K562 (cell line): ENCODE results near the gene ADAM15. TPM values are rescaled to one million over a fixed set of nuclear protein-coding genes. Genes with fewer than 3 reads are reported as not detected.

Experiments used
- ATAC-seq: fragments of 200-7000 bp; cut with Tn5 transposase; 3 replicates; pipeline ENCODE4 v1.9.1; 2020; ENCODE audit warnings: moderate library complexity
- BruUV-seq: library from RNA; stranded (reverse); fragments of 400-500 nt; replicated peaks from 2 replicates; lab custom pipeline; 2021; lab: Mats Ljungman, UMichigan
- CTCF ChIA-PET: fragments of 300-600 bp; formaldehyde crosslinking; extraction: SDS; loops from one replicate; lab custom pipeline; 2021; ENCODE audit warnings: low intra/inter-chr PET ratio; lab: Yijun Ruan, JAX
- POLR2A ChIA-PET: fragments of 300-600, 350-650 bp; sonication (Branson Sonifier 250); formaldehyde crosslinking; extraction: SDS; loops from one replicate; lab custom pipeline; 2021; ENCODE audit warnings: antibody characterized with exemption, inconsistent platforms; lab: Yijun Ruan, JAX
- DNase-seq, 4 experiments: peaks; one replicate each; pipeline versions ENCODE4 v3.0.0 to v3.0.0-alpha.2; 2011 to 2018; ENCODE audit warnings: low spot score in 3 of 4, mixed read lengths in 3 of 4; ENCODE audit errors: extremely low read depth in 1 of 4
- FAIRE-seq: peaks from 2 replicates; lab custom pipeline; 2011; peaks lifted over from hg19 to GRCh38; lab: Jason Lieb, UNC
- H2AFZ ChIP-seq: 2 replicates; pipeline ENCODE4 v1.6.0; 2011; ENCODE audit warnings: low read depth, low read length, control low read depth, inconsistent platforms
- H3K27ac ChIP-seq: fragments of 200-600 bp; 3 replicates; pipeline ENCODE4 v1.8.0; 2011; ENCODE audit warnings: low read depth, mild to moderate bottlenecking, control low read depth, inconsistent platforms, low read length, moderate library complexity, mixed read lengths; ENCODE audit errors: extremely low read depth
- H3K27me3 ChIP-seq, 2 experiments: fragments of 300-600 bp in 1 of 2; 2 replicates in 1 of 2; 3 replicates in 1 of 2; pipeline versions ENCODE4 v1.6.0 to v1.8.0; 2011; ENCODE audit warnings: inconsistent platforms in 2 of 2, low read length in 2 of 2, mild to moderate bottlenecking in 1 of 2, mixed read lengths in 1 of 2, moderate library complexity in 1 of 2; ENCODE audit not compliant: control insufficient read depth in 2 of 2, insufficient read depth in 2 of 2
- H3K36me3 ChIP-seq: fragments of 300-600 bp; 3 replicates; pipeline ENCODE4 v1.8.0; 2011; ENCODE audit warnings: mild to moderate bottlenecking, low read length, inconsistent platforms; ENCODE audit not compliant: control insufficient read depth, insufficient read depth
- H3K4me1 ChIP-seq, 2 experiments: fragments of 200-600 bp in 1 of 2; replicated peaks in 1 of 2; 2 replicates in 1 of 2; 3 replicates in 1 of 2; pipeline versions ENCODE4 v1.5.1 to v1.8.0; 2011; ENCODE audit warnings: inconsistent platforms in 2 of 2, low read length in 2 of 2, mild to moderate bottlenecking in 1 of 2, mixed read lengths in 1 of 2, moderate library complexity in 1 of 2; ENCODE audit not compliant: control insufficient read depth in 2 of 2, insufficient read depth in 2 of 2
- H3K4me2 ChIP-seq: 2 replicates; pipeline ENCODE4 v1.6.1; 2011; ENCODE audit warnings: low read length, control low read depth, inconsistent platforms, mixed read lengths; ENCODE audit not compliant: insufficient read depth
- H3K4me3 ChIP-seq: fragments of 200-600 bp; sonication (generic), shearing (Covaris generic); 2 replicates; pipeline ENCODE4 v1.5.1; 2016; ENCODE audit warnings: control low read depth, inconsistent platforms
- H3K79me2 ChIP-seq: fragments of 200-600 bp; 3 replicates; pipeline ENCODE4 v1.8.0; 2011; ENCODE audit warnings: low read length, inconsistent platforms; ENCODE audit not compliant: control insufficient read depth, insufficient read depth
- H3K9ac ChIP-seq, 2 experiments: 2 replicates each; pipeline versions ENCODE4 v1.6.0 to v1.6.1; 2011; ENCODE audit warnings: low read depth in 2 of 2, low read length in 2 of 2, control low read depth in 1 of 2, inconsistent platforms in 1 of 2, mild to moderate bottlenecking in 1 of 2, mixed read lengths in 1 of 2; ENCODE audit not compliant: insufficient read depth in 1 of 2
- H3K9me1 ChIP-seq: one replicate; pipeline ENCODE4 v1.6.0; 2011; ENCODE audit warnings: inconsistent platforms, mild to moderate bottlenecking, low read length, moderate library complexity; ENCODE audit not compliant: control insufficient read depth, insufficient read depth
- H3K9me3 ChIP-seq: replicated peaks from 2 replicates; pipeline ENCODE4 v1.5.1; 2011; ENCODE audit warnings: low read depth, low read length, inconsistent platforms; ENCODE audit not compliant: control insufficient read depth, insufficient read depth
- H4K20me1 ChIP-seq: replicated peaks from 2 replicates; pipeline ENCODE4 v1.6.1; 2011; ENCODE audit warnings: low read length, inconsistent platforms, mixed read lengths; ENCODE audit not compliant: control insufficient read depth, insufficient read depth
- ATF4 ChIP-seq: fragments of 450-650 bp; formaldehyde crosslinking; IDR thresholded peaks from 2 replicates; pipeline ENCODE4 v1.4.0; 2022; ENCODE audit warnings: mild to moderate bottlenecking, moderate library complexity
- HNRNPK ChIP-seq: fragments of 200-400 bp; formaldehyde crosslinking; IDR thresholded peaks from one replicate; pipeline ENCODE4 v1.6.1; 2018; ENCODE audit warnings: mild to moderate bottlenecking, low read depth, low read length; ENCODE audit not compliant: poor library complexity, severe bottlenecking
- HSF4 ChIP-seq: fragments of 250-450 bp; sonication (Bioruptor Pico); IDR thresholded peaks from 2 replicates; pipeline ENCODE4 v2.1.2; 2022; ENCODE audit warnings: mild to moderate bottlenecking, moderate library complexity, borderline replicate concordance
- KAT7 ChIP-seq: sonication (generic); formaldehyde crosslinking; IDR thresholded peaks from 2 replicates; pipeline ENCODE4 v1.8.0; 2022; ENCODE audit warnings: missing genetic modification reagents, mild to moderate bottlenecking, borderline replicate concordance
- KAT8 ChIP-seq: fragments of 450-650 bp; IDR thresholded peaks from 2 replicates; pipeline ENCODE4 v1.6.1; 2016; ENCODE audit warnings: low read depth, mild to moderate bottlenecking
- NFATC3 ChIP-seq: fragments of 450-650 bp; IDR thresholded peaks from 2 replicates; pipeline ENCODE4 v1.6.1; 2017; ENCODE audit warnings: mild to moderate bottlenecking
- RAD51 ChIP-seq: fragments of 450-650 bp; IDR thresholded peaks from 2 replicates; pipeline ENCODE4 v1.7.1; 2016; ENCODE audit warnings: low read depth, mild to moderate bottlenecking, borderline replicate concordance
- TBP ChIP-seq: optimal IDR thresholded peaks from 2 replicates; pipeline ENCODE3; 2011; ENCODE audit warnings: low read depth, low read length, improper control_type of control experiment
- TSC22D4 ChIP-seq: fragments of 450-650 bp; IDR thresholded peaks from 2 replicates; pipeline ENCODE4 v1.6.1; 2016; ENCODE audit warnings: missing genetic modification characterization, missing biosample characterization, control low read depth
- ZBTB33 ChIP-seq: sonication (generic); formaldehyde crosslinking; IDR thresholded peaks from 2 replicates; pipeline ENCODE4 v1.8.1; 2023; ENCODE audit warnings: mild to moderate bottlenecking, missing genetic modification reagents
- ZBTB43 ChIP-seq: sonication (generic); formaldehyde crosslinking; IDR thresholded peaks from 2 replicates; pipeline ENCODE4 v1.8.0; 2023; ENCODE audit warnings: mild to moderate bottlenecking, missing genetic modification reagents
- ZNF551 ChIP-seq: fragments of 250-450 bp; sonication (Bioruptor Pico); IDR thresholded peaks from 2 replicates; pipeline ENCODE4 v1.5.0; 2021; ENCODE audit warnings: mild to moderate bottlenecking, moderate library complexity
- WGBS: fragments of 100-300 bp; shearing (Covaris generic); methylation state at CpG from one replicate; pipeline ENCODE4 v1.1.6; 2016; ENCODE audit warnings: low coverage, mixed read lengths; ENCODE audit not compliant: insufficient coverage; ENCODE audit errors: missing lambda C conversion rate; 5-methylcytosine and 5-hydroxymethylcytosine counted together
- in situ Hi-C: fragments of 300-500 bp; cut with MboI; formaldehyde crosslinking; loops from 4 replicates; pipeline ENCODE4 v1.15.0; 2018; ENCODE audit warnings: inconsistent platforms, mixed read lengths
- intact Hi-C: fragments of 100-400 bp; cut with micrococcal nuclease; formaldehyde crosslinking; loops from 2 replicates; pipeline ENCODE4 v1.14.2; 2022
- polyA plus RNA-seq, 8 experiments: library from polyadenylated mRNA; depleted of rRNA in 4 of 8; stranded (reverse) in 5 of 8; unstranded in 3 of 8; fragments of >200 nt; fragmentation: Nextera tagmentation in 2 of 8; fragmentation: Illumina TruSeq in 1 of 8; extraction: Ambion mirVana in 2 of 8; extraction: Trizol in 1 of 8; gene quantifications; 2 replicates each; pipeline versions ENCODE4 v1.2.1 to v1.2.3, GENCODE V29; 2011 to 2014; ENCODE audit warnings: inconsistent platforms in 1 of 8, missing spikeins in 1 of 8
- total RNA-seq, 7 experiments: library from RNA; depleted of rRNA in 6 of 7; stranded (reverse); fragments of >200 nt in 6 of 7; fragmentation: Illumina TruSeq in 2 of 7; extraction: Trizol in 2 of 7; gene quantifications; 2 replicates each; pipeline versions ENCODE4 v1.2.1 to v1.2.3, GENCODE V29; 2011 to 2021; ENCODE audit warnings: low replicate concordance in 1 of 7
- TF ChIP-seq, protein P1 (sequence below): fragments of 450-650 bp; IDR thresholded peaks from 2 replicates; pipeline ENCODE4 v1.6.1; 2016; ENCODE audit warnings: antibody characterized with exemption
- TF ChIP-seq, protein P2 (sequence below), 2 experiments: fragments of 200-800 bp in 1 of 2; sonication (Bioruptor generic) in 1 of 2; sonication (generic) in 1 of 2; formaldehyde crosslinking in 1 of 2; IDR thresholded peaks in 1 of 2; conservative IDR thresholded peaks in 1 of 2; 2 replicates each; pipeline versions ENCODE4 v1.5.0 to v1.6.1; 2016 to 2020; ENCODE audit warnings: missing compliant biosample characterization in 1 of 2, missing genetic modification characterization in 1 of 2, missing genetic modification reagents in 1 of 2

Gene ADAM15
- total and polyA plus RNA-seq, 9 of the 15 experiments (the other 6 are each of a cell fraction or from before 2014, with no cell fraction given), result 0.69 to 72.3 (median 32.8) TPM

GRCh38 chr1:155110381-155110780 is 59.3 kb downstream of the ADAM15 start (continued):
- TF ChIP-seq, protein P1, sequence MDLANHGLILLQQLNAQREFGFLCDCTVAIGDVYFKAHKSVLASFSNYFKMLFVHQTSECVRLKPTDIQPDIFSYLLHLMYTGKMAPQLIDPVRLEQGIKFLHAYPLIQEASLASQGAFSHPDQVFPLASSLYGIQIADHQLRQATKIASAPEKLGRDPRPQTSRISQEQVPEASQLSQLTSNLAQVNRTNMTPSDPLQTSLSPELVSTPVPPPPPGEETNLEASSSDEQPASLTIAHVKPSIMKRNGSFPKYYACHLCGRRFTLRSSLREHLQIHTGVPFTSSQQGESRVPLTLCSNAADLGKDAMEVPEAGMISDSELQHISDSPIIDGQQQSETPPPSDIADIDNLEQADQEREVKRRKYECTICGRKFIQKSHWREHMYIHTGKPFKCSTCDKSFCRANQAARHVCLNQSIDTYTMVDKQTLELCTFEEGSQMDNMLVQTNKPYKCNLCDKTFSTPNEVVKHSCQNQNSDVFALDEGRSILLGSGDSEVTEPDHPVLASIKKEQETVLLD, result no peak
- TF ChIP-seq ATF4 (CRISPR knock-in tag), result no peak

GRCh38 chr1:155110826-155111225 is 59.7 kb downstream of the ADAM15 start:
- in situ Hi-C loops (no loop called here), intact Hi-C loops (loop anchor here (5.0 kb wide), 1 partner anchor 56 kb away; no protein-coding TSS in a partner anchor)
- Histone ChIP-seq H3K36me3 (no peaks in the 10 kb centered on the region), H3K9me3 (no peaks in the 10 kb centered on the region), H3K9me1 (no peaks in the 10 kb centered on the region), H4K20me1 (no peaks in the 10 kb centered on the region), H3K27me3 (no peaks in the 10 kb centered on the region), H3K27ac (no peak overlapping the region), H3K4me2 (no peak overlapping the region), H3K4me3 (no peak overlapping the region), H2AFZ (no peak overlapping the region), H3K9ac (no peak overlapping the region), H3K79me2 (no peaks in the 10 kb centered on the region), H3K4me1 (peaks cover 1 to 7% of the 10 kb centered on the region in 2 experiments; a peak in 3 of 5 replicates)
- no TSS peak for BruUV-seq
- DNase-seq, result no peak
- FAIRE-seq, result no peak
- WGBS, result 45% methylated on average over 8 of the region's 8 CpGs
- ChIA-PET POLR2A (interaction anchor here (1.2 kb wide), 1 partner anchor 15 kb away, joined by 3 read pairs; no protein-coding TSS in a partner anchor), CTCF (no interaction called here)
- no peak for ATAC-seq
- TF ChIP-seq TBP (no peak), HNRNPK (no peak), RAD51 (no peak), ZNF551 (CRISPR knock-in tag) (no peak), KAT7 (CRISPR knock-in tag) (no peak), ZBTB43 (CRISPR knock-in tag) (no peak), HSF4 (CRISPR knock-in tag) (no peak), ZBTB33 (CRISPR knock-in tag) (no peak), TSC22D4 (tag) (no peak), KAT8 (no peak), NFATC3 (no peak)
- TF ChIP-seq, protein P2, sequence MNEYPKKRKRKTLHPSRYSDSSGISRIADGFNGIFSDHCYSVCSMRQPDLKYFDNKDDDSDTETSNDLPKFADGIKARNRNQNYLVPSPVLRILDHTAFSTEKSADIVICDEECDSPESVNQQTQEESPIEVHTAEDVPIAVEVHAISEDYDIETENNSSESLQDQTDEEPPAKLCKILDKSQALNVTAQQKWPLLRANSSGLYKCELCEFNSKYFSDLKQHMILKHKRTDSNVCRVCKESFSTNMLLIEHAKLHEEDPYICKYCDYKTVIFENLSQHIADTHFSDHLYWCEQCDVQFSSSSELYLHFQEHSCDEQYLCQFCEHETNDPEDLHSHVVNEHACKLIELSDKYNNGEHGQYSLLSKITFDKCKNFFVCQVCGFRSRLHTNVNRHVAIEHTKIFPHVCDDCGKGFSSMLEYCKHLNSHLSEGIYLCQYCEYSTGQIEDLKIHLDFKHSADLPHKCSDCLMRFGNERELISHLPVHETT (CRISPR knock-in tag; conservative IDR thresholded peaks at IDR 0.05 in 1 of 2, IDR thresholded peaks at IDR 0.05 in 1 of 2), result no peak
